Fibroblast of gingiva (primary cell): ENCODE data around the gene AXIN2.
A peak's percentile ranks its signal among the peaks of the same experiment; 100 is the strongest.
"Not testable (repeated sequence)": the region's sequence is repeated elsewhere in the genome, so short reads cannot be mapped to it uniquely, and the experiment has no call there.

Experiments
- DNase-seq: peaks from one replicate; pipeline ENCODE4 v3.0.0-alpha.2; 2011; ENCODE audit warnings: low read depth

The AXIN2 gene

GRCh38 chr17:65537845-65538674, 23.4 kb downstream of the AXIN2 start:
- peak; percentile 11 for DNase-seq

- DNase-seq = no peak
Observed at GRCh38 chr17:65537343-65537844, 24.1 kb downstream of the AXIN2 start.

GRCh38 chr17:65536573-65537342, 24.7 kb downstream of the AXIN2 start:
- peak; percentile 38 for DNase-seq

- peak; percentile 38 for DNase-seq
Observed at GRCh38 chr17:65535777-65536572, 25.5 kb downstream of the AXIN2 start.

GRCh38 chr17:65533852-65534457, 27.5 kb downstream of the AXIN2 start:
- no peak for DNase-seq

GRCh38 chr17:65533056-65533745, 28.2 kb downstream of the AXIN2 start:
- no peak for DNase-seq

GRCh38 chr17:65532101-65532890, 29.2 kb downstream of the AXIN2 start:
- peak; percentile 63 for DNase-seq

GRCh38 chr17:65531256-65532100, 30.0 kb downstream of the AXIN2 start:
- DNase-seq = peak; percentile 66

- DNase-seq = no peak
Observed at GRCh38 chr17:65530523-65531255, 30.8 kb downstream of the AXIN2 start.

GRCh38 chr17:65529761-65530522, 31.5 kb downstream of the AXIN2 start:
- no peak for DNase-seq

GRCh38 chr17:65529040-65529633, 32.3 kb downstream of the AXIN2 start:
- no peak for DNase-seq

GRCh38 chr17:65527857-65528591, 33.4 kb downstream of the AXIN2 start:
- DNase-seq = no peak

GRCh38 chr17:65527381-65527780, 34.1 kb downstream of the AXIN2 start:
- DNase-seq = no peak

GRCh38 chr17:65526854-65527253, 34.6 kb downstream of the AXIN2 start:
- DNase-seq = not testable (repeated sequence)

- no peak for DNase-seq
Observed at GRCh38 chr17:65523853-65524664, 37.4 kb downstream of the AXIN2 start.

GRCh38 chr17:65523411-65523810, 38.0 kb downstream of the AXIN2 start:
- no peak for DNase-seq
